ENCODE measurements around the gene PCDH1. TPM values are rescaled to one million over a fixed set of nuclear protein-coding genes. Genes with fewer than 3 reads are reported as not detected.

Gene PCDH1
- total and polyA plus RNA-seq, 2 of the 8 experiments (the other 6 are each of a cell fraction or from before 2014, with no cell fraction given) = 101 to 102 TPM

- H3K4me3 ChIP-seq (ENCODE audit: extremely low read depth in 1 of 4, insufficient read depth in 2 of 4, low read depth in 3 of 4, low read length in 4 of 4) = peak overlapping the region in 1 of 4 experiments; percentile 94; a peak in 2 of 8 replicates
- peak overlapping the region; percentile 62; the same call in 1 of the 2 replicates for H3K18ac ChIP-seq (ENCODE audit: extremely low read depth, low read length)
- no peak overlapping the region for H2AFZ ChIP-seq (ENCODE audit: low read length)
- H2AK5ac ChIP-seq (ENCODE audit: low read depth, low read length) = peak overlapping the region; percentile 75
- ChIA-PET CTCF (ENCODE audit: partially characterized antibody) (interaction anchor here (0.8 to 10.7 kb wide), 12 partner anchors 16 to 205 kb away, joined by 3 to 273 read pairs (median 11); no protein-coding TSS in a partner anchor), POLR2A (ENCODE audit: partially characterized antibody) (interaction anchor here (0.9 to 13.5 kb wide), 7 partner anchors 8 to 67 kb away, joined by 3 to 210 read pairs (median 47); no protein-coding TSS in a partner anchor)
- H3K27ac ChIP-seq (ENCODE audit: low read depth, low read length) = peak overlapping the region; percentile 50
- peak overlapping the region; percentile 7 for H2BK120ac ChIP-seq (replicated peaks; ENCODE audit: low read depth, low read length)
- H4K20me1 ChIP-seq (replicated peaks in 1 of 2; ENCODE audit: control insufficient read depth in 1 of 2, insufficient read depth in 2 of 2, low read length in 2 of 2) = peaks cover 10 to 17% of the 10 kb centered on the region in 2 experiments
- H3K27me3 ChIP-seq (replicated peaks in 1 of 4; ENCODE audit: control insufficient read depth in 3 of 4, extremely low read depth in 1 of 4, insufficient read depth in 3 of 4, low read length in 3 of 4) = no peaks in the 10 kb centered on the region
- peaks cover 28% of the 10 kb centered on the region for H3K79me1 ChIP-seq (ENCODE audit: low read depth, low read length)
- H3K23me2 ChIP-seq (ENCODE audit: low read depth, low read length) = peaks cover 28% of the 10 kb centered on the region
- H3K36me3 ChIP-seq (ENCODE audit: control insufficient read depth in 2 of 4, insufficient read depth in 4 of 4, low read length in 3 of 4) = peaks cover 0 to 12% (median under 1%) of the 10 kb centered on the region in 4 experiments; a peak in 3 of 8 replicates
- peak overlapping the region; percentile 27 for H3K4ac ChIP-seq (replicated peaks; ENCODE audit: insufficient read length, low read depth, low read length)
- H2BK5ac ChIP-seq (ENCODE audit: low read depth, low read length) = peak overlapping the region; percentile 63; the same call in 1 of the 2 replicates
- H3K79me2 ChIP-seq (ENCODE audit: control insufficient read depth in 1 of 2, insufficient read depth in 2 of 2, low read length in 2 of 2) = peaks cover 14 to 79% of the 10 kb centered on the region in 2 experiments
- H3K56ac ChIP-seq (replicated peaks; ENCODE audit: insufficient read length, low read depth, low read length) = no peak overlapping the region
- H3K9me3 ChIP-seq (ENCODE audit: insufficient read depth in 2 of 2, low read depth in 1 of 2, low read length in 1 of 2) = no peaks in the 10 kb centered on the region
- WGBS, 2 experiments (ENCODE audit: extremely low coverage in 1 of 2, insufficient coverage in 1 of 2, insufficient read length in 1 of 2, insufficient replicate concordance in 2 of 2, low coverage in 1 of 2, low lambda C conversion rate in 2 of 2, missing lambda C conversion rate in 1 of 2) = 57% methylated on average over 16 of the region's 16 CpGs; no CpG with 5 or more reads in 1 of the 2 experiments
- peak overlapping the region; percentile 44 for H2BK12ac ChIP-seq (ENCODE audit: low read depth, low read length)
- 0 out of 7 replicates have a peak overlapping the region, but pooled peaks of 1 of the 4 experiments have one; percentile 8 for H3K9ac ChIP-seq (replicated peaks in 1 of 4; ENCODE audit: extremely low read depth in 1 of 4, low read depth in 3 of 4, low read length in 3 of 4)
- peak overlapping the region; percentile 77 for H4K91ac ChIP-seq (replicated peaks; ENCODE audit: insufficient read length, low read length)
- peak overlapping the region; percentile 97 to 99 for H3K4me2 ChIP-seq (ENCODE audit: insufficient read depth in 1 of 2, low read depth in 2 of 2, low read length in 2 of 2)
- DNase-seq (ENCODE audit: low read depth in 1 of 2, low spot score in 2 of 2) = no peak
- peak overlapping the region; percentile 80; the same call in 1 of the 2 replicates for H4K8ac ChIP-seq (ENCODE audit: extremely low read depth, insufficient read depth, low read length)
- peak overlapping the region; percentile 76 for H2BK15ac ChIP-seq (ENCODE audit: low read length)
- peak overlapping the region; percentile 15; the same call in 1 of the 2 replicates for H2BK20ac ChIP-seq (ENCODE audit: low read length)
- FAIRE-seq = no peak
- peaks cover 36 to 55% (median 44%) of the 10 kb centered on the region in 4 experiments for H3K4me1 ChIP-seq (replicated peaks in 1 of 4; ENCODE audit: control insufficient read depth in 3 of 4, insufficient read depth in 4 of 4, low read length in 3 of 4)
- H3K23ac ChIP-seq (ENCODE audit: insufficient read length) = no peak overlapping the region
- H4K5ac ChIP-seq (ENCODE audit: insufficient read length, low read depth, low read length) = peak overlapping the region; percentile 11
- H3K14ac ChIP-seq (ENCODE audit: insufficient read length) = no peak overlapping the region
- TF ChIP-seq CHD2 (IDR thresholded peaks at IDR 0.05; ENCODE audit: low read length) (no peak), RNF2 (IDR thresholded peaks at IDR 0.05; ENCODE audit: borderline replicate concordance, low read depth, low read length, missing control alignments, poor library complexity, severe bottlenecking) (no peak), SIRT6 (IDR thresholded peaks at IDR 0.05; ENCODE audit: low read length) (no peak), HDAC6 (IDR thresholded peaks at IDR 0.05; ENCODE audit: low read depth, low read length) (no peak), JUND (IDR thresholded peaks at IDR 0.05; ENCODE audit: low read length) (no peak), CBX5 (IDR thresholded peaks at IDR 0.05; ENCODE audit: low read depth, low read length) (no peak), SIN3A (conservative IDR thresholded peaks at IDR 0.05 in 1 of 2, IDR thresholded peaks at IDR 0.05 in 1 of 2; ENCODE audit: low read depth in 1 of 2, low read length in 2 of 2) (no peak), FOSL1 (IDR thresholded peaks at IDR 0.05; ENCODE audit: insufficient read depth, low read depth, low read length) (no peak), E2F6 (IDR thresholded peaks at IDR 0.05) (no peak), KDM4A (IDR thresholded peaks at IDR 0.05; ENCODE audit: low read depth, low read length, severe bottlenecking) (no peak)
Measured at GRCh38 chr5:141874262-141874964, 3.8 kb downstream of the PCDH1 start.

Data from H1 (cell line).